NOMO-1 treated with dmso at 0.1 percent for 144 hours (cell line): Measurements from ENCODE around the gene RAD51B.
"Not testable (repeated sequence)": the region's sequence is repeated elsewhere in the genome, so short reads cannot be mapped to it uniquely, and the experiment has no call there.

Source experiments
- DNase-seq: peaks from one replicate; lab custom pipeline; 2025; ENCODE audit not compliant: unreplicated experiment; lab: John Stamatoyannopoulos, UW

RAD51B gene

GRCh38 chr14:67942080-67942710, 122.6 kb downstream of the RAD51B start:
- DNase-seq, result no peak

GRCh38 chr14:67943947-67944346, 124.4 kb downstream of the RAD51B start:
- DNase-seq, result peak; percentile 27

GRCh38 chr14:67944605-67945004, 125.0 kb downstream of the RAD51B start:
- no peak for DNase-seq

- DNase-seq, result no peak
These were observed 130.2 kb downstream of the RAD51B start for GRCh38 chr14:67949771-67950170.

GRCh38 chr14:67950386-67950785, 130.8 kb downstream of the RAD51B start:
- DNase-seq, result no peak

- no peak for DNase-seq
These were observed 132.1 kb downstream of the RAD51B start for GRCh38 chr14:67951529-67952135.

GRCh38 chr14:67952381-67952780, 132.8 kb downstream of the RAD51B start:
- DNase-seq, result no peak

- DNase-seq, result no peak
These were observed 133.2 kb downstream of the RAD51B start for GRCh38 chr14:67952786-67953185.

- no peak for DNase-seq
These were observed 135.7 kb downstream of the RAD51B start for GRCh38 chr14:67955261-67955660.

- no peak for DNase-seq
These were observed 138.4 kb downstream of the RAD51B start for GRCh38 chr14:67957946-67958345.

GRCh38 chr14:67961676-67962075, 142.1 kb downstream of the RAD51B start:
- no peak for DNase-seq

GRCh38 chr14:67962215-67962644, 142.7 kb downstream of the RAD51B start:
- DNase-seq, result peak; percentile 80

GRCh38 chr14:67963545-67963944, 144.0 kb downstream of the RAD51B start:
- no peak for DNase-seq

- peak; percentile 10 for DNase-seq
These were observed 144.6 kb downstream of the RAD51B start for GRCh38 chr14:67963960-67964812.

GRCh38 chr14:67965696-67966095, 146.1 kb downstream of the RAD51B start:
- no peak for DNase-seq

GRCh38 chr14:67967206-67967605, 147.6 kb downstream of the RAD51B start:
- no peak for DNase-seq

GRCh38 chr14:67967970-67968369, 148.4 kb downstream of the RAD51B start:
- not testable (repeated sequence) for DNase-seq

- DNase-seq, result no peak
These were observed 151.3 kb downstream of the RAD51B start for GRCh38 chr14:67970923-67971322.

GRCh38 chr14:67971627-67972625, 152.3 kb downstream of the RAD51B start:
- no peak for DNase-seq

GRCh38 chr14:67973436-67973835, 153.9 kb downstream of the RAD51B start:
- DNase-seq, result no peak

GRCh38 chr14:67975470-67975869, 155.9 kb downstream of the RAD51B start:
- no peak for DNase-seq
